GM12878 (cell line): ENCODE results near the gene C22orf31. TPM values are rescaled to one million over a fixed set of nuclear protein-coding genes. Genes with fewer than 3 reads are reported as not detected.
A peak's percentile ranks its signal among the peaks of the same experiment; 100 is the strongest.
"Not testable (repeated sequence)": the region's sequence is repeated elsewhere in the genome, so short reads cannot be mapped to it uniquely, and the experiment has no call there.

ENCODE experiments used
- ATAC-seq: fragments of 200-7000 bp; cut with Tn5 transposase; 3 replicates; pipeline ENCODE4 v1.9.1; 2020; ENCODE audit warnings: mild to moderate bottlenecking, moderate library complexity
- BruUV-seq: library from RNA; stranded (reverse); fragments of 400-500 nt; replicated peaks from 2 replicates; lab custom pipeline; 2021; lab: Mats Ljungman, UMichigan
- CTCF ChIA-PET: fragments of 300-600 bp; sonication (Branson Sonifier 250); formaldehyde crosslinking; extraction: SDS; loops from one replicate; lab custom pipeline; 2021; ENCODE audit warnings: inconsistent platforms; lab: Yijun Ruan, JAX
- POLR2A ChIA-PET: fragments of 350-600 bp; formaldehyde crosslinking; extraction: SDS; loops from one replicate; lab custom pipeline; 2021; ENCODE audit warnings: inconsistent platforms; lab: Charles Lee
- RAD21 ChIA-PET: fragments of 300-600 bp; sonication (Branson Sonifier 250); formaldehyde crosslinking; loops from one replicate; lab custom pipeline; 2023; ENCODE audit warnings: antibody characterized with exemption; ENCODE audit not compliant: unreplicated experiment; lab: Charles Lee
- SMC1A ChIA-PET: fragments of 300-600 bp; sonication (Branson Sonifier 250); formaldehyde crosslinking; loops from one replicate; lab custom pipeline; 2023; ENCODE audit not compliant: unreplicated experiment, uncharacterized antibody; lab: Charles Lee
- DNase-seq: peaks from one replicate; pipeline ENCODE4 v3.0.0-alpha.2; 2011; ENCODE audit warnings: low read depth, low spot score
- FAIRE-seq: peaks from 3 replicates; lab custom pipeline; 2011; peaks lifted over from hg19 to GRCh38; lab: Jason Lieb, UNC
- H2AFZ ChIP-seq: 2 replicates; pipeline ENCODE4 v1.6.0; 2011; ENCODE audit warnings: low read depth, low read length, control low read depth; ENCODE audit not compliant: control insufficient read depth
- H3K27ac ChIP-seq: 2 replicates; pipeline ENCODE4 v1.5.1; 2011; ENCODE audit warnings: control low read depth; ENCODE audit not compliant: control insufficient read depth, insufficient read depth
- H3K27me3 ChIP-seq, 2 experiments: replicated peaks in 1 of 2; 2 replicates each; pipeline versions ENCODE4 v1.6.0 to v1.6.1; 2011; ENCODE audit warnings: low read length in 1 of 2; ENCODE audit not compliant: control insufficient read depth in 2 of 2, insufficient read depth in 2 of 2
- H3K36me3 ChIP-seq, 2 experiments: 2 replicates each; pipeline ENCODE4 v1.5.1; 2011; ENCODE audit warnings: low read length in 1 of 2; ENCODE audit not compliant: control insufficient read depth in 2 of 2, insufficient read depth in 2 of 2
- H3K4me1 ChIP-seq: 2 replicates; pipeline ENCODE4 v1.6.1; 2011; ENCODE audit warnings: mild to moderate bottlenecking, low read length, moderate library complexity, mixed read lengths; ENCODE audit not compliant: control insufficient read depth, insufficient read depth
- H3K4me2 ChIP-seq: 2 replicates; pipeline ENCODE4 v1.6.0; 2011; ENCODE audit warnings: control low read depth; ENCODE audit not compliant: control insufficient read depth, insufficient read depth
- H3K4me3 ChIP-seq: fragments of 200-600 bp; sonication (generic); 2 replicates; pipeline ENCODE4 v1.5.1; 2016
- H3K79me2 ChIP-seq: 2 replicates; pipeline ENCODE4 v1.6.0; 2011; ENCODE audit warnings: low read length; ENCODE audit not compliant: control insufficient read depth, insufficient read depth
- H3K9ac ChIP-seq: 2 replicates; pipeline ENCODE4 v1.8.0; 2011; ENCODE audit warnings: low read length, control low read depth, mixed read lengths; ENCODE audit not compliant: control insufficient read depth, insufficient read depth
- H3K9me3 ChIP-seq: replicated peaks from 3 replicates; pipeline ENCODE4 v1.5.1; 2011; ENCODE audit warnings: mild to moderate bottlenecking, low read length; ENCODE audit not compliant: control insufficient read depth, insufficient read depth
- H4K20me1 ChIP-seq: 2 replicates; pipeline ENCODE4 v1.6.0; 2011; ENCODE audit not compliant: control insufficient read depth, insufficient read depth
- BMI1 ChIP-seq: fragments of 450-650 bp; IDR thresholded peaks from 2 replicates; pipeline ENCODE4 v1.6.1; 2016; ENCODE audit warnings: mild to moderate bottlenecking, moderate library complexity, borderline replicate concordance
- CBFB ChIP-seq: IDR thresholded peaks from 2 replicates; pipeline ENCODE4 v1.6.1; 2016; ENCODE audit warnings: antibody characterized with exemption, low read depth
- KLF5 ChIP-seq: fragments of 450-650 bp; IDR thresholded peaks from 2 replicates; pipeline ENCODE4 v1.6.1; 2014; ENCODE audit warnings: mild to moderate bottlenecking; ENCODE audit not compliant: partially characterized antibody
- PBX3 ChIP-seq: IDR thresholded peaks from 2 replicates; pipeline ENCODE4 v1.6.1; 2011; ENCODE audit warnings: mild to moderate bottlenecking, low read depth, low read length, moderate library complexity; ENCODE audit not compliant: insufficient replicate concordance
- PRDM15 ChIP-seq: fragments of 450-650 bp; formaldehyde crosslinking; IDR thresholded peaks from 2 replicates; pipeline ENCODE4 v1.4.0; 2020; ENCODE audit warnings: mild to moderate bottlenecking, moderate library complexity
- SIX5 ChIP-seq: IDR thresholded peaks from 2 replicates; pipeline ENCODE4 v1.6.1; 2011; ENCODE audit warnings: mild to moderate bottlenecking, low read depth, low read length, moderate library complexity; ENCODE audit not compliant: severe bottlenecking
- SPI1 ChIP-seq: IDR thresholded peaks from 2 replicates; pipeline ENCODE4 v1.6.1; 2011; ENCODE audit warnings: low read depth, mild to moderate bottlenecking, low read length, moderate library complexity, borderline replicate concordance; ENCODE audit not compliant: insufficient read depth
- ZBED1 ChIP-seq: IDR thresholded peaks from 2 replicates; pipeline ENCODE4 v1.6.1; 2016; ENCODE audit warnings: borderline replicate concordance
- WGBS: methylation state at CpG from one replicate; pipeline ENCODE4 v1.1.6; 2016; ENCODE audit warnings: low lambda C conversion rate; ENCODE audit not compliant: insufficient replicate concordance, insufficient coverage; ENCODE audit errors: missing lambda C conversion rate; 5-methylcytosine and 5-hydroxymethylcytosine counted together
- in situ Hi-C: fragments of 300-500 bp; cut with MboI; formaldehyde crosslinking; loops from 9 replicates; pipeline ENCODE4 v1.14.3; 2018; ENCODE audit warnings: mixed read lengths
- intact Hi-C: fragments of 100-400 bp; cut with micrococcal nuclease; formaldehyde crosslinking; loops from one replicate; pipeline ENCODE4 v1.14.2; 2022; ENCODE audit not compliant: unreplicated experiment
- polyA plus RNA-seq, 11 experiments: library from polyadenylated mRNA; depleted of rRNA in 4 of 11; unstranded in 6 of 11; stranded (reverse) in 5 of 11; fragments of >200 nt; fragmentation: Nextera tagmentation in 4 of 11; fragmentation: Illumina TruSeq in 1 of 11; extraction: Ambion mirVana in 4 of 11; extraction: Trizol in 1 of 11; gene quantifications; 1 replicate in 1 of 11; 2 replicates in 10 of 11; pipeline versions ENCODE4 v1.2.1 to v1.2.3, GENCODE V29; 2011 to 2016; ENCODE audit warnings: inconsistent platforms in 2 of 11, missing spikeins in 2 of 11, low read depth in 1 of 11
- total RNA-seq, 4 experiments: library from RNA; depleted of rRNA in 3 of 4; stranded (reverse); fragments of >200 nt in 3 of 4; fragmentation: Illumina TruSeq in 1 of 4; extraction: Trizol in 1 of 4; gene quantifications; 2 replicates each; pipeline versions ENCODE4 v1.2.1 to v1.2.3, GENCODE V29; 2013 to 2021

Gene C22orf31
- total and polyA plus RNA-seq, 10 of the 15 experiments (the other 5 are each of a cell fraction or from before 2014, with no cell fraction given), result not detected

GRCh38 chr22:29039684-29040083, 21.9 kb downstream of the C22orf31 start:
- in situ Hi-C loops, result loop anchor here (5.0 to 25.0 kb wide), 3 partner anchors 187 to 1002 kb away; no protein-coding TSS in a partner anchor
- POLR2A ChIA-PET, result interaction anchor here (0.7 to 1.0 kb wide), 8 partner anchors 12 to 251 kb away, joined by 3 to 7 read pairs (median 4); no protein-coding TSS in a partner anchor

GRCh38 chr22:29039148-29039547, 22.5 kb downstream of the C22orf31 start:
- no peak for DNase-seq
- no peak for TF ChIP-seq BMI1
- TF ChIP-seq SIX5, result no peak
- TF ChIP-seq KLF5, result no peak
- TF ChIP-seq PBX3, result no peak
- no peak for TF ChIP-seq SPI1
- no peak for TF ChIP-seq ZBED1
- TF ChIP-seq PRDM15 (CRISPR knock-in tag), result no peak
- TF ChIP-seq CBFB, result no peak
- Histone ChIP-seq H3K4me1 (no peaks in the 10 kb centered on the region), H3K36me3 (peaks cover 0 to 3% of the 10 kb centered on the region in 2 experiments; a peak in 2 of 4 replicates), H3K4me3 (no peak overlapping the region), H3K27ac (no peak overlapping the region), H3K9me3 (no peaks in the 10 kb centered on the region), H3K79me2 (no peaks in the 10 kb centered on the region), H3K27me3 (no peaks in the 10 kb centered on the region), H2AFZ (no peak overlapping the region), H3K4me2 (no peak overlapping the region), H4K20me1 (no peaks in the 10 kb centered on the region), H3K9ac (no peak overlapping the region)
- BruUV-seq, result no TSS peak
- SMC1A ChIA-PET, result interaction anchor here (0.7 to 9.1 kb wide), 33 partner anchors 8 to 438 kb away, joined by 3 to 187 read pairs (median 10); no protein-coding TSS in a partner anchor
- in situ Hi-C loops (loop anchor here (5.0 to 25.0 kb wide), 3 partner anchors 187 to 1002 kb away; no protein-coding TSS in a partner anchor), intact Hi-C loops (loop anchor here (2.0 kb wide), 1 partner anchor 438 kb away; no protein-coding TSS in a partner anchor)
- no peak for FAIRE-seq
- POLR2A ChIA-PET, result no interaction called here
- no peak for ATAC-seq
- CTCF ChIA-PET, result interaction anchor here (0.7 to 9.5 kb wide), 26 partner anchors 8 to 439 kb away, joined by 3 to 195 read pairs (median 16); partner anchors contain the start of gene ZNRF3
- RAD21 ChIA-PET, result interaction anchor here (0.6 to 8.5 kb wide), 22 partner anchors 7 to 236 kb away, joined by 3 to 119 read pairs (median 10); partner anchors contain the start of genes KREMEN1 and ZNRF3
- WGBS, result 69% methylated on average over 9 of the region's 9 CpGs

More at GRCh38 chr22:29039684-29040083, 21.9 kb downstream of the C22orf31 start:
- not testable (repeated sequence) for H3K4me2 ChIP-seq, H4K20me1 ChIP-seq, BruUV-seq, H3K4me3 ChIP-seq, H3K36me3 ChIP-seq, H3K79me2 ChIP-seq, H3K4me1 ChIP-seq, H3K9me3 ChIP-seq, H2AFZ ChIP-seq, H3K27ac ChIP-seq, FAIRE-seq, H3K9ac ChIP-seq, H3K27me3 ChIP-seq, DNase-seq
- SMC1A ChIA-PET, result interaction anchor here (0.7 to 9.1 kb wide), 35 partner anchors 8 to 439 kb away, joined by 3 to 187 read pairs (median 10); no protein-coding TSS in a partner anchor
- RAD21 ChIA-PET, result interaction anchor here (0.6 to 8.5 kb wide), 27 partner anchors 8 to 421 kb away, joined by 3 to 119 read pairs (median 9); partner anchors contain the start of genes KREMEN1 and ZNRF3
- intact Hi-C loops, result loop anchor here (1.0 to 10.0 kb wide), 4 partner anchors 115 to 439 kb away; no protein-coding TSS in a partner anchor
- WGBS, result 4% methylated on average over 4 of the region's 4 CpGs
- CTCF ChIA-PET, result interaction anchor here (0.6 to 9.5 kb wide), 37 partner anchors 8 to 439 kb away, joined by 3 to 195 read pairs (median 13); partner anchors contain the start of genes XBP1 and ZNRF3
- peak; percentile 13; the same call in 2 of the 3 replicates for ATAC-seq
